H4 (cell line): ENCODE measurements around the gene ZNF358. TPM values are rescaled to one million over a fixed set of nuclear protein-coding genes. Genes with fewer than 3 reads are reported as not detected.

ENCODE experiments used
- DNase-seq: peaks from one replicate; pipeline ENCODE4 v3.0.0-alpha.2; 2015; ENCODE audit warnings: low spot score
- total RNA-seq: library from RNA; depleted of rRNA; stranded (reverse); fragments of >200 nt; shearing (Covaris generic); gene quantifications from 2 replicates; pipeline ENCODE4 v1.2.3, GENCODE V29; 2014

Gene ZNF358
- total RNA-seq, 1 experiment from 2014 or later: 37.5 TPM

DNA sequence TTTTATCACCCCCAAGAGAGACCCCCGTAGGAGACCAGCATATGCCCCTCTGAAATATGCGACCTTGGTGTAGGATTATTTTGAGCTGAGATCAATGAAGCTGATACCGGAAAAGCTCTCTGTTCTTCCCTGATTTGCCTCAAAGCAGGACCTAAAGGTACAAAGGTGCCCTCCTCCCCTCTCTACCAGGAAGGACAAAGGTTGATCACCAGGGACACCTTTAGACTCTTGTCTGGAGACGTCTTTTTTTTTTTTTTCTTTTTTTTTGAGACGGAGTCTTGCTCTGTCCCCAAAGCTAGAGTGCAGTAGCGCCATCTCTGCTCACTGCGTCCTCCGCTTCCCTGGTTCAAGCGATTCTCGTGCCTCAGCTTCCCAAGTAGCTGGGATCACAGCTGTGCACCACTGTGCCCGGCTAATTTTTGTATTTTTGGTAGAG, 26.3 kb upstream of the ZNF358 start:
- no peak for DNase-seq

DNA sequence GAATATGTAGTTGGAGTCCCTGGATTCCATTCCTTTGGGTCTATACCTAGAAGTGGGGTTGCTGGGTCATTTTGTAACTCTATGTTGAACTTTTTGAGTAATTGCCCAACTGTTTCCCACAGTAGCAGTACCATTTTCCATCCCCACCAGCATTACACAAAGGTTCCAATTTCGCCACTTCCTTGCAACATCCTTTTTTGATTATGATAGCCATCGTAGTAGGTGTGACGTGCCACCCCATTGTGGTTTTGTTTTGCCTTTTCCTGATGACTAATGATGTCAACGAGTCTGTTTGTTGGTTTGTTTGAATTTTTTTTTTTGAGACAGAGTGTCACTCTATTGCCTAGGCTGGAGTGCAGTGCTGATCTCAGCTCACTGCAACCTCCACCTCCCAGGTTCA, 23.8 kb upstream of the ZNF358 start:
- DNase-seq: peak; percentile 93

GRCh38 chr19:7492558-7492957, 23.3 kb upstream of the ZNF358 start:
- DNase-seq: peak; percentile 48

- no peak for DNase-seq
Measured at GRCh38 chr19:7494416-7495098, 21.3 kb upstream of the ZNF358 start.

- DNase-seq: no peak
Measured at GRCh38 chr19:7497292-7497691, 18.6 kb upstream of the ZNF358 start.

DNA sequence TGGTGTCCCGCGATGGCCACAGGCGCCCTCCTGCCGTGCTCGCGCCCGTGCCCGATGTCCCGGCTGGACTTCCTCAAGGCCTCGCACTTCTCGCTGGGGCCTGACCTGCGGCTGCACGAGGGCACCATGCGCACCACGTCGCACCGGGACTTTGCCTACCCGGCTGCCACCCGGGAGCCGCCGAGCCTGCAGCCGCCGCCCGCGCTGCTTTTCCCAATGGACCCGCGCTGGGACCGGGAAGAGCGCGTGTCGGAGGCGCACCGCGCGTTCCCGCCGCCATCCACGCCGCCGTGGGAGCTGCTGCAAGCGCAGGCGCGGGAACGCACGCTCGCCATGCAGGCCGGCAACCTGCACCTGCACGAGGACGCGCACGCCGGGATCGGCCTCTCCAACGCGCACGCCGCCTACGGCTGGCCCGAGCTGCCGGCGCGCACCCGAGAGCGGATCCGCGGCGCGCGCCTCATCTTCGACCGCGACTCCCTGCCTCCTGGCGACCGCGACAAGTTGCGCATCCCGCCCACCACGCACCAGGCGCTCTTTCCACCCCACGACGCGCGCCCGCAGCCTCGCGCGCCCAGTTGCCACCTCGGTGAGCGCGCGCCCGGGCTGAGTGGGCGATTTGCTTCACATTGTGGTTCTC, 15.0 kb upstream of the ZNF358 start:
- no peak for DNase-seq

DNA sequence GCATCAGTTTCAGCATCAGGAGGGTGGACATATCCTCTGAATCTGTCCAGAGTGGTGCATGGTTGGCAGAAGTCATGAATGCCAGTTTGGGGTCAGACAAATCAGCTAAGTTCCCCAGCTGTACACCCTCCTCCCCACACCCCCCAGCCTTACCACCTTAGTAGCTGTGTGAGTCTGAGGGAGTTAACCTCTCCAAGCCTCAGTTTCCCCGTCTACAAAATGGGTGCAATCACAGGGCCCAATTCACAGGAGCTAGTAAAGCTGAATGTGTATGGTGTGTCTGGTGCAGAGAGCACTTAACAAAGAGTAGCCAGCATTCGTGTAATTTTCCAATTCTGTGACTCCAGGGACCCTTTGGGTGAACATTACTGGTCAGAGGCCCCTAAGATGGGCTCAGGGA, 13.4 kb upstream of the ZNF358 start:
- no peak for DNase-seq

GRCh38 chr19:7504684-7505083, 11.2 kb upstream of the ZNF358 start:
- no peak for DNase-seq

- DNase-seq: no peak
Measured at GRCh38 chr19:7505288-7505681, 10.6 kb upstream of the ZNF358 start.

GRCh38 chr19:7505682-7506384, 10.1 kb upstream of the ZNF358 start:
- DNase-seq: no peak

DNA sequence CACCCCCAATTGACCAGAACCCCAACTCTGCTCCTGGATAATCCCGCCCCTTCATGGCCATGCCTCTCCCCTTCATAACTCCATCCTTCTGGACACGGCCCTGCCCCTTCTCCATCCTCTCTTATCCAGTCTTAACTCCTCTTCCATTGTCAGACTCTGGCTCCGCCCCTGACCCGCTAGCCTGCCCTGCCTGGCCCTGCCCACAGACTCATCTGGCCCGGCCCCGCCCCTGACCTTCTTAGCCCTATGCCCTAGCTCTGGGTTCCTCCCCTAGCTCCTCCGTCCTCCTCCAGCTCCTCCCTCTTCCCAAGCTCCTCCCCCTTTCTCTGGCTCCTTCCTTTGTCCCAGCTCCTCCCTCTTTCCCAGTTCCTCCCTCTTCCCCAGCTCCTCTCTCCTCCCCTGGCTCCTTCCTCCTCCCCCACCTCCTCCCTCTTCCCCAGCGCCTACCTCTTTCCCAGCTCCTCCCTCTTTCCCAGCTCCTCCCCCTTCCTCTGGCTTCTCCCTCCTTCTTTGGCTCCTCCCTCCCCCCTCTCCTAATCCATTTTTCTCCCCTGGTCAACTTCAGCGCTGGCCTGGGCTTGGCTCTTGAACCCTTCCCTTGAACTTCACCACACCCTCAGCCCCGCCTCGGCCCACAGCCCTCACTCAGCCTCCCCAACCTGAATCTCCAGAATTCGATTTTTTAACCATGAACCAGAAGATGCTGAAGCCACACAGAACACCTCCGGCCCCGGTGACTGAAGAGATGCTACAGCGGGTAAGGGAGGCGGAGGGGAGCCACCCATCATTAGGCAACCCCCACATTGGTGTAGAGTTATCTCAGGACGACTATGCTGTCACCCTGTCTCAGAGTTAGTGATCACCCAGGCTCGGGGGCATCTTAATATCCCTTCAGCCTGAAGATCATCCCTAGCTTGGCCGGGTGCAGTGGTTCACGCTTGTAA, 9.2 kb upstream of the ZNF358 start:
- DNase-seq: peak; percentile 78

GRCh38 chr19:7507884-7508283, 8.0 kb upstream of the ZNF358 start:
- peak; percentile 92 for DNase-seq

GRCh38 chr19:7509625-7510024, 6.3 kb upstream of the ZNF358 start:
- DNase-seq: no peak

DNA sequence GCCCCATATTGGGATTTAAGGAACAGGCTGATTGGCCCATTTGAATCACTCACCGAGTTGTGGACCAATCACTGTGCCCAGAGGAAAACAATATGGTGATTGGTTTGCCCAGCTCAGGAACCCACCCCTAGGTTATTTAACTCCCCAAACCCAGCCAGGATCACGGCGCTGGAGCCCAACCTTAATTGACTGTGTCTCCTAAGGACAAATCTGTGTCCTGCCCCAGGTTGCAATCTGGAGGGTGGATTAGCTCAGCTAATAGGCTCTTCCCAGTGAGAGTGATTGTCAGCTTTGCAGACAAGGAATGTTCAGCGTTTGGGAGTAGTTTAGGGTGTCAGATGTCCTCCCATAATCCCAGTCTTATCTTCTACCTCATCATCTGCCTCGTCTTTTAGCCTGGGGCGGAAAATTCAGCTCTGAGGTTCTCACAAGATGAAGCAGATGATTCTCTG, 3.5 kb upstream of the ZNF358 start:
- DNase-seq: no peak

DNA sequence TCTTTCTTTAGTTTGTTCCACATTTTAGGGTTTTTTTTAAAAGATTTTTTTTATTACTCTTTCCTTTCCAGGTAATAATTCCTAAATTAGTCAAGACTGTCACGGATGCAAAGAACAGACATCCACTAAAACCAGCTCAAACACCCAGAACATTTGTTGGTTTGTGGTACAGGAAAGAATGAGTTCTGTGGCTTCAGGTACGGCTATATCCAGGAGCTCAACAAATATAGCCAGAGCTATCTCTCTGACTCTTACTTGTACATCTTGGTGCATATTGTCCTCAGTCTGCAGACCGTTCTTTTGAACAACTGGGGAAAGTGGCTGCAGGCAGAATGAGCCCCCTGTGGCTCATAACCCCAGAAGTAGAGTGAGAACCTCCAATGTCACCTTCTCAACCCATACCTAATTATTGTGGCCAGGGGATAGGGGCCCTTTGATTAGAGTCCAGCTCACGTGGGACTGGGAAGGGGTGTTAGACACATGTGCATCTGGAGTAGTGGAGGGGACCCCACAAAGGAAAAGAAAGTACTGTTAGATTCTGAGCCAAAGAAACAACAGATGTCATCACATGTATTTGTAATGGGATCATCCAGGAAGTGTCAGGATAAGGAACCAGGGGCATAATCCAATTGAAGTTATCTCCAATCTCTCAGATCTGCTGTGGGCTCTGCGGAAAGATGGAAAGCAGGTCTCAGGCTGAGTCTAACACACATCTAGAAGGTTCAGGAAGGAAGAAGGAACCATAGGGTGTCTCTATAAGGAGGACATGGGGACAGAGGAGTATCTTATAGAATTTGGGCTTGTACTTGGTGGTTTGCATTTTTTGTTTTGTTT, 1.9 kb upstream of the ZNF358 start:
- no peak for DNase-seq

- DNase-seq: peak; percentile 92
Measured at GRCh38 chr19:7515110-7515644, 726 bp upstream of the ZNF358 start.

DNA sequence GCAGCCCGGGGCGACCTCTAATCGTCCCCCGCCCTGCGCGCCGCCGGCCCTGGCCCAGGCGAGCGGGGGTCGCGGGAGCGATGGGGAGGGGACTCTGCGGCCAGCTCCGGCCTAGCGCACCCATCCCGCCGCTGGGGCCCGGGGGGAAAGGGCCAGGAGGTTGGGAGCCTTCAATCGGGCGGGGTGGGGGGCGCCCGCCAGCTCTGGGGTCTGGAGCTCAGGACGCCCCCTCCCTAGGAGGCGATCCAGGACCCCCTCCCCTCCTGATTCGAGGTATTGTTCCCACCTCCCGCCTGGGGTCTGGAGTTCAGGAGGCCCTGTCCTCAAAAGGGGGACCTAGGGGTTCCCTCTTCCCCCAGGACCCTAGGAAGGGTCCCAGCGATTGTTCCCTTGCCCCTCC, 430 bp downstream of the ZNF358 start:
- DNase-seq: no peak

- no peak for DNase-seq
Measured at GRCh38 chr19:7516878-7517277, 975 bp downstream of the ZNF358 start.

DNA sequence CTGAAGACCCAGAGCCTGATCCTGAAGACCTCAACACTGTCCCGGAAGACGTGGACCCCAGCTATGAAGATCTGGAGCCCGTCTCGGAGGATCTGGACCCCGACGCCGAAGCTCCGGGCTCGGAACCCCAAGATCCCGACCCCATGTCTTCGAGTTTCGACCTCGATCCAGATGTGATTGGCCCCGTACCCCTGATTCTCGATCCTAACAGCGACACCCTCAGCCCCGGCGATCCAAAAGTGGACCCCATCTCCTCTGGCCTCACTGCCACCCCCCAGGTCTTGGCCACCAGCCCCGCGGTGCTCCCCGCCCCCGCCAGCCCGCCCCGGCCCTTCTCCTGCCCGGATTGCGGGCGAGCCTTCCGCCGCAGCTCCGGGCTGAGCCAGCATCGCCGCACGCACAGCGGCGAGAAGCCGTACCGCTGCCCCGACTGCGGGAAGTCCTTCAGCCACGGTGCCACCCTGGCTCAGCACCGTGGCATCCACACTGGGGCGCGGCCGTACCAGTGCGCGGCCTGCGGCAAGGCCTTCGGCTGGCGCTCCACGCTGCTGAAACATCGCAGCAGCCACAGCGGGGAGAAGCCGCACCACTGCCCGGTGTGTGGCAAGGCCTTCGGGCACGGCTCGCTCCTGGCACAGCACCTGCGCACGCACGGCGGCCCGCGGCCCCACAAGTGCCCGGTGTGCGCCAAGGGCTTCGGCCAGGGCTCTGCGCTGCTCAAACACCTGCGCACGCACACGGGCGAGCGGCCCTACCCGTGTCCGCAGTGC, 3.6 kb downstream of the ZNF358 start:
- no peak for DNase-seq
